RWPE2 (cell line): ENCODE data around the gene CLEC11A.

Experiments
- ATAC-seq: fragments of 200-7000 bp; cut with Tn5 transposase; 3 replicates; pipeline ENCODE4 v1.9.1; 2021; ENCODE audit warnings: low read depth
- DNase-seq: peaks from one replicate; pipeline ENCODE4 v3.0.0-alpha.2; 2020; ENCODE audit warnings: low spot score
- H3K27ac ChIP-seq: fragments of 450-650 bp; 2 replicates; pipeline ENCODE4 v1.5.1; 2017; ENCODE audit warnings: mild to moderate bottlenecking; ENCODE audit not compliant: poor library complexity, severe bottlenecking
- H3K27me3 ChIP-seq: fragments of 250-450 bp; sonication (Bioruptor Pico); 2 replicates; pipeline ENCODE4 v1.5.1; 2021; ENCODE audit warnings: mild to moderate bottlenecking, moderate library complexity; ENCODE audit not compliant: insufficient read depth, poor library complexity, severe bottlenecking
- H3K36me3 ChIP-seq: fragments of 250-450 bp; sonication (Bioruptor Pico); 2 replicates; pipeline ENCODE4 v1.5.1; 2020; ENCODE audit warnings: low read depth, mild to moderate bottlenecking, moderate library complexity
- H3K4me1 ChIP-seq: fragments of 250-450 bp; sonication (Bioruptor Pico); 2 replicates; pipeline ENCODE4 v1.5.1; 2021; ENCODE audit warnings: mild to moderate bottlenecking, moderate library complexity; ENCODE audit not compliant: insufficient read depth, poor library complexity, severe bottlenecking
- H3K4me3 ChIP-seq: fragments of 250-450 bp; sonication (Bioruptor Pico); 2 replicates; pipeline ENCODE4 v1.5.1; 2021; ENCODE audit warnings: mild to moderate bottlenecking, moderate library complexity; ENCODE audit not compliant: severe bottlenecking
- H3K9me3 ChIP-seq: fragments of 250-450 bp; sonication (Bioruptor Pico); 2 replicates; pipeline ENCODE4 v1.5.1; 2021; ENCODE audit warnings: mild to moderate bottlenecking, moderate library complexity; ENCODE audit not compliant: severe bottlenecking
- CTCF ChIP-seq: fragments of 450-650 bp; IDR thresholded peaks from one replicate; pipeline ENCODE4 v1.5.1; 2017; ENCODE audit warnings: mild to moderate bottlenecking, moderate library complexity; ENCODE audit not compliant: poor library complexity, severe bottlenecking

The CLEC11A gene

GRCh38 chr19:50729894-50730293 is 6.7 kb downstream of the CLEC11A start:
- no peak for ATAC-seq
- Histone ChIP-seq H3K4me3 (no peak overlapping the region), H3K36me3 (no peaks in the 10 kb centered on the region), H3K4me1 (no peaks in the 10 kb centered on the region), H3K27me3 (no peaks in the 10 kb centered on the region), H3K27ac (no peak overlapping the region), H3K9me3 (no peaks in the 10 kb centered on the region)
- no peak for DNase-seq
- TF ChIP-seq CTCF: no peak

GRCh38 chr19:50735869-50736268 is 12.7 kb downstream of the CLEC11A start:
- no peak overlapping the region for H3K27ac ChIP-seq
- no peak overlapping the region for H3K4me3 ChIP-seq
- H3K36me3 ChIP-seq: no peaks in the 10 kb centered on the region
- peaks cover 7% of the 10 kb centered on the region for H3K27me3 ChIP-seq
- H3K4me1 ChIP-seq: no peaks in the 10 kb centered on the region
- ATAC-seq: no peak
- DNase-seq: no peak
- no peaks in the 10 kb centered on the region for H3K9me3 ChIP-seq
- no peak for TF ChIP-seq CTCF

GRCh38 chr19:50736338-50736737 is 13.2 kb downstream of the CLEC11A start:
- no peak overlapping the region for H3K4me3 ChIP-seq
- peaks cover 7% of the 10 kb centered on the region for H3K27me3 ChIP-seq
- no peaks in the 10 kb centered on the region for H3K4me1 ChIP-seq
- TF ChIP-seq CTCF: no peak
- H3K9me3 ChIP-seq: no peaks in the 10 kb centered on the region
- H3K27ac ChIP-seq: no peak overlapping the region
- DNase-seq: no peak
- no peaks in the 10 kb centered on the region for H3K36me3 ChIP-seq
- no peak for ATAC-seq

- no peak for TF ChIP-seq CTCF
- Histone ChIP-seq H3K4me1 (no peaks in the 10 kb centered on the region), H3K9me3 (no peaks in the 10 kb centered on the region), H3K36me3 (no peaks in the 10 kb centered on the region), H3K4me3 (no peak overlapping the region), H3K27ac (no peak overlapping the region), H3K27me3 (peaks cover 7% of the 10 kb centered on the region)
- DNase-seq (no peak), ATAC-seq (no peak)
These were observed 16.2 kb downstream of the CLEC11A start for GRCh38 chr19:50739132-50739913.

GRCh38 chr19:50739914-50740426 is 16.8 kb downstream of the CLEC11A start:
- no peaks in the 10 kb centered on the region for H3K9me3 ChIP-seq
- no peak overlapping the region for H3K4me3 ChIP-seq
- H3K4me1 ChIP-seq: no peaks in the 10 kb centered on the region
- no peaks in the 10 kb centered on the region for H3K36me3 ChIP-seq
- ATAC-seq: no peak
- H3K27me3 ChIP-seq: peaks cover 7% of the 10 kb centered on the region
- TF ChIP-seq CTCF: no peak
- no peak overlapping the region for H3K27ac ChIP-seq
- no peak for DNase-seq
